Testis (tissue), 2 donors: ENCODE measurements around the gene ZNF765.

Experiments
- CTCF ChIP-seq, 3 experiments: fragments of 450-650 bp in 2 of 3; fragments of 200-600 bp in 1 of 3; sonication (generic) in 1 of 3; IDR thresholded peaks; one replicate each; pipeline ENCODE4 v1.5.1; 2016 to 2019; ENCODE audit warnings: antibody characterized with exemption in 3 of 3, mild to moderate bottlenecking in 2 of 3, moderate library complexity in 1 of 3
- POLR2A ChIP-seq: fragments of 450-650 bp; IDR thresholded peaks from one replicate; pipeline ENCODE4 v1.6.1; 2017; ENCODE audit warnings: antibody characterized with exemption, mild to moderate bottlenecking, moderate library complexity

GRCh38 chr19:53394974-53395839 is at the start of gene ZNF765:
- TF ChIP-seq CTCF (IDR thresholded peaks at IDR 0.05) (peak; percentile 50 to 57 (median 55)), POLR2A (peak; percentile 36)
